Transverse colon (tissue), 3 donors: ENCODE results near the gene TMEM187.
A peak's percentile ranks its signal among the peaks of the same experiment; 100 is the strongest.

Experiments used
- POLR2A ChIP-seq: fragments of 450-650 bp; IDR thresholded peaks from one replicate; pipeline ENCODE4 v1.6.1; 2016; ENCODE audit warnings: antibody characterized with exemption, mild to moderate bottlenecking, moderate library complexity
- POLR2AphosphoS5 ChIP-seq, 3 donors: sonication (generic); formaldehyde crosslinking; IDR thresholded peaks; one replicate each; pipeline ENCODE4 v1.6.1; 2016; ENCODE audit warnings: antibody characterized with exemption in 3 of 3

GRCh38 chrX:153973127-153974002, 811 bp downstream of the TMEM187 start:
- no peak for TF ChIP-seq POLR2AphosphoS5 (IDR thresholded peaks at IDR 0.05)
- TF ChIP-seq POLR2A = peak; percentile 30
